Neural cell (in vitro differentiated cells): ENCODE results near the gene CABLES1. TPM values are rescaled to one million over a fixed set of nuclear protein-coding genes. Genes with fewer than 3 reads are reported as not detected.
"Not testable (repeated sequence)": the region's sequence is repeated elsewhere in the genome, so short reads cannot be mapped to it uniquely, and the experiment has no call there.

ENCODE experiments used
- H2AFZ ChIP-seq: fragments of 200-600, 300-800 bp; sonication (generic), shearing (Covaris generic); 2 replicates; pipeline ENCODE4 v1.6.0; 2014; ENCODE audit warnings: low read depth, mild to moderate bottlenecking, antibody characterized with exemption, low read length, moderate library complexity
- H3F3A ChIP-seq: fragments of 200-600 bp; shearing (Covaris generic); 2 replicates; pipeline ENCODE4 v1.6.1; 2016; ENCODE audit warnings: mild to moderate bottlenecking, moderate library complexity, mixed read lengths, antibody characterized with exemption, low read length; ENCODE audit not compliant: insufficient read depth, poor library complexity, severe bottlenecking
- H3K27ac ChIP-seq: fragments of 200-600, 300-800 bp; sonication (generic), shearing (Covaris generic); 2 replicates; pipeline ENCODE4 v1.5.1; 2014; ENCODE audit warnings: mild to moderate bottlenecking, low read length, moderate library complexity
- H3K27me3 ChIP-seq: fragments of 300-800, 200-600 bp; sonication (generic), shearing (Covaris generic); 2 replicates; pipeline ENCODE4 v1.6.0; 2014; ENCODE audit warnings: mild to moderate bottlenecking, low read depth, low read length, moderate library complexity; ENCODE audit not compliant: insufficient read depth
- H3K36me3 ChIP-seq: fragments of 300-800, 200-600 bp; sonication (generic), shearing (Covaris generic); 2 replicates; pipeline ENCODE4 v1.5.1; 2014; ENCODE audit warnings: mild to moderate bottlenecking, antibody characterized with exemption, low read length, moderate library complexity; ENCODE audit not compliant: insufficient read depth
- H3K4me2 ChIP-seq: fragments of 300-800, 200-600 bp; sonication (generic), shearing (Covaris generic); 2 replicates; pipeline ENCODE4 v1.6.0; 2014; ENCODE audit warnings: mild to moderate bottlenecking, low read length
- H3K4me3 ChIP-seq: fragments of 300-800, 200-600 bp; sonication (generic), shearing (Covaris generic); 2 replicates; pipeline ENCODE4 v1.5.1; 2014; ENCODE audit warnings: mild to moderate bottlenecking, low read length, moderate library complexity
- H3K79me2 ChIP-seq: fragments of 200-600 bp; shearing (Covaris generic); replicated peaks from 2 replicates; pipeline ENCODE4 v1.6.0; 2014; ENCODE audit warnings: mild to moderate bottlenecking, low read length, moderate library complexity; ENCODE audit not compliant: insufficient read depth
- H3K9ac ChIP-seq: fragments of 300-800, 200-600 bp; sonication (generic), shearing (Covaris generic); 2 replicates; pipeline ENCODE4 v1.6.1; 2016; ENCODE audit warnings: mild to moderate bottlenecking, low read length, mixed read lengths
- H3K9me2 ChIP-seq: fragments of 200-600 bp; shearing (Covaris generic); 2 replicates; pipeline ENCODE4 v1.6.1; 2016; ENCODE audit warnings: mild to moderate bottlenecking, low read length, mixed read lengths; ENCODE audit not compliant: insufficient read depth
- H3K9me3 ChIP-seq: fragments of 200-600, 300-800 bp; sonication (generic), shearing (Covaris generic); 2 replicates; pipeline ENCODE4 v1.6.1; 2016; ENCODE audit warnings: mild to moderate bottlenecking, mixed run types, low read length, moderate library complexity, mixed read lengths
- H4K20me1 ChIP-seq: fragments of 200-600 bp; shearing (Covaris generic); 2 replicates; pipeline ENCODE4 v1.6.1; 2016; ENCODE audit warnings: mild to moderate bottlenecking, mixed run types; ENCODE audit not compliant: insufficient read depth
- CTCF ChIP-seq: fragments of 450-650 bp; IDR thresholded peaks from 2 replicates; pipeline ENCODE4 v1.5.1; 2014; ENCODE audit warnings: antibody characterized with exemption, mild to moderate bottlenecking, moderate library complexity; ENCODE audit not compliant: poor library complexity, severe bottlenecking
- EP300 ChIP-seq: fragments of 450-650 bp; conservative IDR thresholded peaks from 2 replicates; pipeline ENCODE4 v1.6.1; 2014; ENCODE audit warnings: antibody characterized with exemption, mild to moderate bottlenecking, moderate library complexity; ENCODE audit not compliant: poor library complexity, severe bottlenecking
- EZH2 ChIP-seq: fragments of 200-600, 300-800 bp; shearing (Covaris generic), sonication (generic); IDR thresholded peaks from 2 replicates; pipeline ENCODE4 v1.6.1; 2014; ENCODE audit warnings: antibody characterized with exemption, low read length, borderline replicate concordance, mild to moderate bottlenecking; ENCODE audit not compliant: insufficient read depth, poor library complexity, severe bottlenecking
- MXI1 ChIP-seq: fragments of 450-650 bp; conservative IDR thresholded peaks from 2 replicates; pipeline ENCODE4 v1.6.1; 2014; ENCODE audit warnings: antibody characterized with exemption, mild to moderate bottlenecking; ENCODE audit not compliant: poor library complexity, severe bottlenecking
- POLR2AphosphoS5 ChIP-seq: IDR thresholded peaks from 2 replicates; pipeline ENCODE4 v1.6.1; 2012
- RAD21 ChIP-seq: fragments of 450-650 bp; conservative IDR thresholded peaks from 2 replicates; pipeline ENCODE4 v1.6.1; 2014; ENCODE audit warnings: antibody characterized with exemption, mild to moderate bottlenecking, moderate library complexity
- SMC3 ChIP-seq: fragments of 450-650 bp; conservative IDR thresholded peaks from 2 replicates; pipeline ENCODE4 v1.6.1; 2014; ENCODE audit warnings: antibody characterized with exemption, mild to moderate bottlenecking, moderate library complexity; ENCODE audit not compliant: poor library complexity
- TAF1 ChIP-seq: IDR thresholded peaks from 2 replicates; pipeline ENCODE4 v1.6.1; 2012; ENCODE audit warnings: low read depth
- polyA plus RNA-seq: library from polyadenylated mRNA; depleted of rRNA; stranded (reverse); fragments of >200 nt; gene quantifications from 2 replicates; pipeline ENCODE4 v1.2.3, GENCODE V29; 2014
- TF ChIP-seq, protein P1 (sequence below): IDR thresholded peaks from 2 replicates; pipeline ENCODE4 v1.6.1; 2012; ENCODE audit warnings: borderline replicate concordance

The CABLES1 gene
- polyA plus RNA-seq, 1 donor from 2014 or later = 1.4 TPM

DNA sequence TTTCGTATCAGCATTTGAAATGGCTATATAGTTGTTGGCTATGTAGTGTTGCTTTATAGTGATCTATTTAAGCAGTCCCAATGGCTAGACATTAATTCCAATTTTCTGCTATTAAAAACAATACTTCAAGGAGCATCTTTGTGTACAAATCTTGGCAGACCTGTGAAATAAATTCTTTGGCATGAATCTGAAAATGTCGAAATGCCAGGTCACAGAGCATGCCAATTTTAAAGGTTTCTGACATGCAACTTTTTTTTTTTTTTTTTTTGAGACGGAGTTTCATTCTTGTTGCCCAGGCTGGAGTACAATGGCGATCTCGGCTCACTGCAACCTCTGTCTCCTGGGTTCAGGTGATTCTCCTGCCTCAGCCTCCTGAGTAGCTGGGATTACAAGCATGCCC, 26.8 kb upstream of the CABLES1 start:
- Histone ChIP-seq H3K27ac (no peak overlapping the region), H3K79me2 (no peaks in the 10 kb centered on the region)
- TF ChIP-seq, protein P1, sequence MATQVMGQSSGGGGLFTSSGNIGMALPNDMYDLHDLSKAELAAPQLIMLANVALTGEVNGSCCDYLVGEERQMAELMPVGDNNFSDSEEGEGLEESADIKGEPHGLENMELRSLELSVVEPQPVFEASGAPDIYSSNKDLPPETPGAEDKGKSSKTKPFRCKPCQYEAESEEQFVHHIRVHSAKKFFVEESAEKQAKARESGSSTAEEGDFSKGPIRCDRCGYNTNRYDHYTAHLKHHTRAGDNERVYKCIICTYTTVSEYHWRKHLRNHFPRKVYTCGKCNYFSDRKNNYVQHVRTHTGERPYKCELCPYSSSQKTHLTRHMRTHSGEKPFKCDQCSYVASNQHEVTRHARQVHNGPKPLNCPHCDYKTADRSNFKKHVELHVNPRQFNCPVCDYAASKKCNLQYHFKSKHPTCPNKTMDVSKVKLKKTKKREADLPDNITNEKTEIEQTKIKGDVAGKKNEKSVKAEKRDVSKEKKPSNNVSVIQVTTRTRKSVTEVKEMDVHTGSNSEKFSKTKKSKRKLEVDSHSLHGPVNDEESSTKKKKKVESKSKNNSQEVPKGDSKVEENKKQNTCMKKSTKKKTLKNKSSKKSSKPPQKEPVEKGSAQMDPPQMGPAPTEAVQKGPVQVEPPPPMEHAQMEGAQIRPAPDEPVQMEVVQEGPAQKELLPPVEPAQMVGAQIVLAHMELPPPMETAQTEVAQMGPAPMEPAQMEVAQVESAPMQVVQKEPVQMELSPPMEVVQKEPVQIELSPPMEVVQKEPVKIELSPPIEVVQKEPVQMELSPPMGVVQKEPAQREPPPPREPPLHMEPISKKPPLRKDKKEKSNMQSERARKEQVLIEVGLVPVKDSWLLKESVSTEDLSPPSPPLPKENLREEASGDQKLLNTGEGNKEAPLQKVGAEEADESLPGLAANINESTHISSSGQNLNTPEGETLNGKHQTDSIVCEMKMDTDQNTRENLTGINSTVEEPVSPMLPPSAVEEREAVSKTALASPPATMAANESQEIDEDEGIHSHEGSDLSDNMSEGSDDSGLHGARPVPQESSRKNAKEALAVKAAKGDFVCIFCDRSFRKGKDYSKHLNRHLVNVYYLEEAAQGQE = no peak
- TF ChIP-seq TAF1 (no peak), RAD21 (no peak), POLR2AphosphoS5 (no peak), EZH2 (no peak), MXI1 (no peak), EP300 (no peak), SMC3 (no peak), CTCF (no peak)

GRCh38 chr18:23109163-23109562, 26.1 kb upstream of the CABLES1 start:
- H3K4me3 ChIP-seq = not testable (repeated sequence)

More for the DNA sequence above, 26.8 kb upstream of the CABLES1 start:
- H3K36me3 ChIP-seq = no peaks in the 10 kb centered on the region
- no peaks in the 10 kb centered on the region for H3F3A ChIP-seq
- H2AFZ ChIP-seq = no peak overlapping the region
- no peak overlapping the region for H3K4me3 ChIP-seq
- no peak overlapping the region for H3K9ac ChIP-seq
- H3K27me3 ChIP-seq = no peaks in the 10 kb centered on the region
- no peaks in the 10 kb centered on the region for H3K9me3 ChIP-seq
- H3K4me2 ChIP-seq = no peak overlapping the region
- H3K9me2 ChIP-seq = no peaks in the 10 kb centered on the region
- no peaks in the 10 kb centered on the region for H4K20me1 ChIP-seq

DNA sequence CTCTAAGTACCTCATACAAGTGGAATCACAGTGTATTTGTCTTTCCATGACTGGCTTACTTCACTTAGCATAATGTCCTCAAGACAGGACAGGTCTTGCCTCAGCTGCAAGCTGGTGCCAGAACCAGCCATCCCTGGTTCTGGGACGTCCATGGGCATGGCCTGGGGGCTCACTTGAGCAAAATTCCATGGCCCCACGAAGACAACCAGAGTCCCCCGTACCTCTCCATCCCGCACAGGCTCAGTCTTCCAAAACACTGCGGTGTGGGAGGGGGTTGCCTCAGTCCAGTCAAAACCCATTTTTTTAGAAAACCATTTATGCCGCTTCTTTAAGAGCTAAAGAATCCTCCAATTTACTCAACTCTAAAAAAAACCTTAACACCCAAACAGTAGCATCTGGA, 21.7 kb upstream of the CABLES1 start:
- TF ChIP-seq CTCF (no peak), EP300 (no peak), EZH2 (no peak), SMC3 (no peak), POLR2AphosphoS5 (no peak), MXI1 (no peak), RAD21 (no peak), TAF1 (no peak)
- TF ChIP-seq, protein P1 = no peak
- H3K9me2 ChIP-seq = no peaks in the 10 kb centered on the region
- H3K4me2 ChIP-seq = no peak overlapping the region
- H3K79me2 ChIP-seq = no peaks in the 10 kb centered on the region
- no peaks in the 10 kb centered on the region for H3K9me3 ChIP-seq
- no peak overlapping the region for H3K4me3 ChIP-seq
- no peak overlapping the region for H3K9ac ChIP-seq
- no peaks in the 10 kb centered on the region for H3K27me3 ChIP-seq
- no peaks in the 10 kb centered on the region for H3K36me3 ChIP-seq
- no peaks in the 10 kb centered on the region for H4K20me1 ChIP-seq
- no peak overlapping the region for H2AFZ ChIP-seq
- no peak overlapping the region for H3K27ac ChIP-seq
- H3F3A ChIP-seq = no peaks in the 10 kb centered on the region

More at GRCh38 chr18:23109163-23109562, 26.1 kb upstream of the CABLES1 start:
- not testable (repeated sequence) for H3K27me3 ChIP-seq, H3K9me3 ChIP-seq, H2AFZ ChIP-seq, H3K9me2 ChIP-seq, H4K20me1 ChIP-seq, H3K79me2 ChIP-seq, H3K27ac ChIP-seq, H3F3A ChIP-seq, H3K36me3 ChIP-seq, H3K4me2 ChIP-seq, H3K9ac ChIP-seq
